C4-2B (cell line): ENCODE results near the gene CNOT9.
"Not testable (repeated sequence)": the region's sequence is repeated elsewhere in the genome, so short reads cannot be mapped to it uniquely, and the experiment has no call there.

Source experiments
- H3K27ac ChIP-seq: fragments of 450-650 bp; 2 replicates; pipeline ENCODE4 v1.5.1; 2017
- ZFX ChIP-seq: fragments of 450-650 bp; IDR thresholded peaks from 2 replicates; pipeline ENCODE4 v1.6.1; 2017
- TF ChIP-seq, protein P1 (sequence below): fragments of 450-650 bp; conservative IDR thresholded peaks from 2 replicates; pipeline ENCODE4 v1.5.1; 2017; ENCODE audit warnings: mild to moderate bottlenecking

The CNOT9 gene

DNA sequence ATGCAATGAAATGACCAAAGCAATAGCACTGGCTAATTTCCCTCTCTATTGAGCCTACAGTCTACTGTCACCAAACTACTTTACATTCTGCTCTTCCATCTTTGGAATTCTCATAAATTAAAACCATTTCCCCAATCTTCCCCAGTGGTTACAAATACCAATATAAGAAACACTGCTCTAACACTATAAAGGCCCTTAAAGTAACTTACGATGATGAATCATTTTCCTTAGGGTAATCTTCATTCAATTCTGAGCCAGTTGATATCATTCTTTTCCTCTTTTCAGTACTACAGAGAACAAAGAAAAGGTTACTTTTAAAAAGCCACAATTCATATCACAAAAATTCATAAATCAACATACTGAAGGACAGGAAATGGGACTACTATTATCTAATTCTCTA is 22.6 kb upstream of the CNOT9 start:
- no peak overlapping the region for H3K27ac ChIP-seq
- TF ChIP-seq ZFX: no peak

DNA sequence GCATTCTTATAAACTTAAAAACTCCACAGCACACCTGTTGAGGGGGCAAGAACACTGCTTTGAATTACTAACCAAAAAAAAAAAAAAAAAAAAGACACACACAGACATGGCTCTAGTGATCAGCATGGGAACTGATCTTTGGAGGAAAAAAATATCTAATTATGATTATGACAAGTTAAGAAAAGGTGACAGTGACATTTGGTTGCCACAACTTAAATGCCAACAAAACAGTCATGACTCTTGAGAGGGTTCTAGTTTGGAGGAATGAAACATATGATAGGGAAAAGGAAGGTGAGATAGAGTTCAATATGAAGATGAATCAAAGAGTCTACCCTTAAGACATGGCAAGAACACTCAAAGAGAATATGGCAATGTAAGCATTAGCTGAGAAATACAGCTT is 21.1 kb upstream of the CNOT9 start:
- TF ChIP-seq, protein P1, sequence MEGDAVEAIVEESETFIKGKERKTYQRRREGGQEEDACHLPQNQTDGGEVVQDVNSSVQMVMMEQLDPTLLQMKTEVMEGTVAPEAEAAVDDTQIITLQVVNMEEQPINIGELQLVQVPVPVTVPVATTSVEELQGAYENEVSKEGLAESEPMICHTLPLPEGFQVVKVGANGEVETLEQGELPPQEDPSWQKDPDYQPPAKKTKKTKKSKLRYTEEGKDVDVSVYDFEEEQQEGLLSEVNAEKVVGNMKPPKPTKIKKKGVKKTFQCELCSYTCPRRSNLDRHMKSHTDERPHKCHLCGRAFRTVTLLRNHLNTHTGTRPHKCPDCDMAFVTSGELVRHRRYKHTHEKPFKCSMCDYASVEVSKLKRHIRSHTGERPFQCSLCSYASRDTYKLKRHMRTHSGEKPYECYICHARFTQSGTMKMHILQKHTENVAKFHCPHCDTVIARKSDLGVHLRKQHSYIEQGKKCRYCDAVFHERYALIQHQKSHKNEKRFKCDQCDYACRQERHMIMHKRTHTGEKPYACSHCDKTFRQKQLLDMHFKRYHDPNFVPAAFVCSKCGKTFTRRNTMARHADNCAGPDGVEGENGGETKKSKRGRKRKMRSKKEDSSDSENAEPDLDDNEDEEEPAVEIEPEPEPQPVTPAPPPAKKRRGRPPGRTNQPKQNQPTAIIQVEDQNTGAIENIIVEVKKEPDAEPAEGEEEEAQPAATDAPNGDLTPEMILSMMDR: no peak
- no peak for TF ChIP-seq ZFX
- no peak overlapping the region for H3K27ac ChIP-seq

DNA sequence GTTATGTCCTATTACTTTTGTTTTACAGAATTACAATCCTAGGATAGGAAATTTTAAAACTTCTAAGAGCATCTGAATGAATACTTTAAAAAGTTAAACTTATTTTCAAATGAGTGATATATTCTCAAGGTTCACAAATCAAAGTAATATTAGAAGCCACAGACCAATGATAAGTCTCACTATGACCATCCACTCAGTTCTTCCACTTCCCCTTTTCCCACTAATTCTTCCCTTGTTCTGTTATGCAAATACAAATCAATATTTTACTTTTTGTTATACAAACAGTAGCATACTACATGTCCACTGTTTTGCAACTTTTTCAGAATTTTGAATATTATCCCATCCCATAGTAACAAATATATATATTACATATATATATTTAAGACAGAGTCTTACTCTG is 20.7 kb upstream of the CNOT9 start:
- TF ChIP-seq, protein P1: no peak
- TF ChIP-seq ZFX: no peak

DNA sequence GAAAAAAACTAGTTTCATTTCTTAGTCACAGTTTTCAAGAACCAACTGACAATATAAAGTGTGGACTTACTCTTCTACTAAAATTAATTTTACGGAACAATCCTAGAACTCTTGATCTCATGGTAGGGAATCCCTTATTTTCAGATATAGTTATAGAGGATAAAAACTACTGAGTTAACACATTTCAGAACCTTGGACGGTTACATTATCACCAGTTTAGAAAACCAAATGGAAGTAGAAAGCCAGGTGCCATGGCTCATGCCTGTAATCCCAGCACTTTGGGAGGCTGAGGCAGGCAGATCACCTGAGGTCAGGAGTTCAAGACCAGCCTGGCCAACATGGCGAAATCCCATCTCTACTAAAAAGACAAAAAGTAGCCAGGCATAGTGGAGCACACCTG is 14.4 kb upstream of the CNOT9 start:
- not testable (repeated sequence) for H3K27ac ChIP-seq

More for the DNA sequence above, 20.7 kb upstream of the CNOT9 start:
- no peak overlapping the region for H3K27ac ChIP-seq

DNA sequence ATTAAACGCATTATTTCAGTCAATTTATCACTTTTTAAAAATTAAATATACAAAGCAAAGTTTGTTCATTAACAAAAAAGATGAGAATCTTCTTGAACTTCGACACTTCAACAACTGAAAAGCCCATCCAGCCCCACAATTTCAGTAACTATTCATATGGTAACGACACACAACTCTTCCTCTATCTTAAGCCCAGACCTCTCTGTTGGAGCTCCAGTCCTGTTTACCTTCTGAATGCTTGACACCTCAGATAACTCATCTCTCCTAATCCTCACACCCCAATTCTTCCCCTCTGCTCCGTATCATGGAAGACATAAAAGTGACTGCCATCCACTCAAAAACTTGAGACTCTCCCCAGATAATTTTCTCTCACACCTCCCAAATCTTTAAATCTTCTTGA is 13.1 kb upstream of the CNOT9 start:
- no peak overlapping the region for H3K27ac ChIP-seq
- no peak for TF ChIP-seq ZFX
- TF ChIP-seq, protein P1: no peak

DNA sequence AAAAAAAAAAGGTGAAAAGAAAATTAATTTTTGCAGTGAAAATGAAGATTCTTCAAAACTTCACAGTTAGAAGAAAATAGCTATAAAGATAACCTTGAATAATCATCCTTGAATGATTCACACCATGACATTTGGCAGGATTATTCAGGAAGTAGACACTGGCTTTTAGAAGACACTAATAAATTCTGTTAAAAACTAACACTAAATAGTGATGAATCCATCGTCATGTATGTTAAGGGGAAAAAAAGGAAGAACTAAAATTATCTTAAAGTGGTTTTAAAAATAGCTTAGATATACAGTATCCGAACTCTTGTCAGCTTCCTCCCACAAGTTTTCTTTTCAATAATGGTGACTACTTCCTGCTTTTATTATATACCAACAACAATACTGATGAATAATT is 10.7 kb upstream of the CNOT9 start:
- TF ChIP-seq ZFX: no peak
- TF ChIP-seq, protein P1: no peak
- no peak overlapping the region for H3K27ac ChIP-seq

DNA sequence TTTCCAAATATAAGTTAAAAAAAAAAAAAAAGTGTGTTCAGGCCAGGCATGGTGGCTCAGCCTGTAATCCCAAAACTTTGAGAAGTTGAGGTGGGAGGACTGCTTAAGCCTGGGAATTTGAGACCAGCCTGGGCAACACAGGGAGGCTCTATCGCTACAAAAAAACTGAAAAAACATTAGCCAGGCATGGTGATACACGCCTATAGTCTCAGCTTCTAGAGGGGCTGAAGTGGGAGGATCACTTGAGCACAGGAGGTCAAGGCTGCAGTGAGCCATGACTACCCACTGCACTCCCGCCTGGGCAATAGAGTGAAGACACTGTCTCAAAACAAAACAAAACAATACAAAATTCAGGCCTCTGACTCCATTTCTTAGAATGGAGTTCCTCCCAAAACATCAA is 9.7 kb upstream of the CNOT9 start:
- H3K27ac ChIP-seq: no peak overlapping the region
- no peak for TF ChIP-seq ZFX
- TF ChIP-seq, protein P1: no peak

DNA sequence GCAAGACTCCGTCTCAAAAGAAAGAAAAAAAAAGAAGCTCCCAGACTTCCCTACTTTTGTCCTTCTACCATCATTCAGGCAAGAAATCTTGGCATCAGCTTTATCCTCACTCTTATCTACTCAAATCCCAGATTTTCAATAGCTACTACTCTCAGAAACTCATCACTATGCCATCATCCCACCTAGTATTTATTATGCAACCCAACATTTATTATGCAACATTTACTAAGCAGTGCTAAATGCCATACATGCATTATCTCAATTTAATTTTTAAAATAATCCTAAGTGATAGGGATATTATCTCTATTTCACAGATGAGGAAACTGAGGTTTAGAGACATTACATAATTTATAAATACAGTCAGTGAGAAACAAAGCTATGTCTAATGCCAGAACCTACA is 4.6 kb upstream of the CNOT9 start:
- H3K27ac ChIP-seq: no peak overlapping the region
- TF ChIP-seq, protein P1: no peak
- no peak for TF ChIP-seq ZFX

DNA sequence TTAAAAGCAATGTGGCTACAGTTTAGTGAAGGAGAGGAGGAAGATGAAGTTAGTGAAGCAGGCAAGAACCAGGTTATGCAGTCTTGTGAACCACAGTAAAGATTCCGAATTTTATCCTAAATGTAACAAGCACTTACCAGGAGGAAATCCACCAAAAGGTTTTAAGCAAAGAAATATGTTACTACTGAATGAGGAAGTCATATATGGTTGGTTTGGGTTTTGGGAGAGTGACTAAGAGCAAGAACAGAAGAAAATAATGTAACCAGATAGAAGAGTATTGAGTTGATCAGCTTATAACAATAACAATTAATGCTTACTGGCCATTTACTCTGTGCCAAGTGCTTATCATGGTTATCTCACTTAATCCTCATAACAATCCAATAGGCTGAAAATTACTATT is 2.3 kb upstream of the CNOT9 start:
- no peak for TF ChIP-seq ZFX
- TF ChIP-seq, protein P1: no peak
- no peak overlapping the region for H3K27ac ChIP-seq
